Left lung (tissue), 10 donors: Measurements from ENCODE around the gene RERE. TPM values are rescaled to one million over a fixed set of nuclear protein-coding genes. Genes with fewer than 3 reads are reported as not detected.

Experiments used
- ATAC-seq: fragments of 200-7000 bp; cut with Tn5 transposase; one replicate; pipeline ENCODE4 v1.9.1; 2020; ENCODE audit warnings: moderate library complexity
- DNase-seq, 4 donors: peaks; one replicate each; pipeline ENCODE4 v3.0.0-alpha.2; 2013 to 2020
- H3K27ac ChIP-seq, 2 donors: fragments of 200-600 bp; sonication (generic) in 1 of 2; one replicate each; pipeline versions ENCODE4 v1.5.0 to v1.8.0; 2020 to 2021
- H3K27me3 ChIP-seq, 2 donors: fragments of 200-600 bp; sonication (generic) in 1 of 2; one replicate each; pipeline versions ENCODE4 v1.5.0 to v1.8.0; 2020 to 2021
- H3K36me3 ChIP-seq, 2 donors: fragments of 200-600 bp; sonication (generic) in 1 of 2; one replicate each; pipeline versions ENCODE4 v1.5.0 to v1.8.0; 2020 to 2021
- H3K4me1 ChIP-seq, 2 donors: fragments of 200-600 bp; one replicate each; pipeline ENCODE4 v1.8.0; 2021
- H3K4me3 ChIP-seq, 2 donors: fragments of 200-600 bp; sonication (generic) in 1 of 2; one replicate each; pipeline versions ENCODE4 v1.5.0 to v1.8.0; 2020 to 2021; ENCODE audit warnings: mild to moderate bottlenecking in 1 of 2
- H3K9me3 ChIP-seq, 2 donors: fragments of 200-600 bp; sonication (generic) in 1 of 2; one replicate each; pipeline versions ENCODE4 v1.5.0 to v1.8.0; 2020 to 2021
- CTCF ChIP-seq, 2 donors: fragments of 200-600 bp; sonication (generic) in 1 of 2; IDR thresholded peaks; one replicate each; pipeline versions ENCODE4 v1.5.0 to v1.8.0; 2021; ENCODE audit warnings: antibody characterized with exemption in 2 of 2
- intact Hi-C, 2 donors: fragments of 100-400 bp; cut with DNase I; formaldehyde crosslinking; loops; one replicate each; pipeline versions ENCODE4 v1.11.2 to v1.14.2; 2022
- polyA plus RNA-seq, 6 donors: library from polyadenylated mRNA; unstranded; fragments of 120-200 nt; gene quantifications; one replicate each; pipeline ENCODE4 v1.2.1, GENCODE V29; 2013; ENCODE audit not compliant: insufficient read length in 6 of 6
- total RNA-seq, 2 donors: library from RNA; stranded (reverse); fragmentation: NEBNext Ultra II Directional; extraction: Animal tissue kit (Norgen Biotek cat#: 25700); gene quantifications; one replicate each; pipeline ENCODE4 v1.2.1, GENCODE V29; 2021
- donor health status: DM: no; HTN: yes; CAD: no.
- donor health status: DM: no; HTN: no; CAD: no.

Gene RERE
- total and polyA plus RNA-seq, 8 donors = 73.3 to 135 (median 130) TPM

GRCh38 chr1:8677782-8678181, 139.7 kb downstream of the RERE start:
- ATAC-seq (no peak), DNase-seq (no peak)
- intact Hi-C loops = no loop called here
- TF ChIP-seq CTCF (IDR thresholded peaks at IDR 0.05) = no peak
- H3K4me3 ChIP-seq = no peak overlapping the region
- H3K27me3 ChIP-seq = no peaks in the 10 kb centered on the region
- H3K36me3 ChIP-seq = no peaks in the 10 kb centered on the region
- H3K27ac ChIP-seq = no peak overlapping the region
- peaks cover 12 to 26% of the 10 kb centered on the region in 2 donors for H3K4me1 ChIP-seq
- H3K9me3 ChIP-seq = no peaks in the 10 kb centered on the region

GRCh38 chr1:8676813-8677212, 140.6 kb downstream of the RERE start:
- Histone ChIP-seq H3K9me3 (no peaks in the 10 kb centered on the region), H3K27me3 (no peaks in the 10 kb centered on the region), H3K36me3 (no peaks in the 10 kb centered on the region), H3K4me1 (peaks cover 12 to 23% of the 10 kb centered on the region in 2 donors), H3K4me3 (no peak overlapping the region), H3K27ac (no peak overlapping the region)
- ATAC-seq = no peak
- no peak for DNase-seq
- TF ChIP-seq CTCF (IDR thresholded peaks at IDR 0.05) = no peak
- intact Hi-C loops = no loop called here

GRCh38 chr1:8676072-8676471, 141.4 kb downstream of the RERE start:
- intact Hi-C loops = no loop called here
- no peaks in the 10 kb centered on the region for H3K36me3 ChIP-seq
- no peak overlapping the region for H3K4me3 ChIP-seq
- H3K9me3 ChIP-seq = no peaks in the 10 kb centered on the region
- H3K4me1 ChIP-seq = peaks cover 13 to 27% of the 10 kb centered on the region in 2 donors
- ATAC-seq (no peak), DNase-seq (no peak)
- no peak overlapping the region for H3K27ac ChIP-seq
- TF ChIP-seq CTCF (IDR thresholded peaks at IDR 0.05) = no peak
- H3K27me3 ChIP-seq = no peaks in the 10 kb centered on the region

- Histone ChIP-seq H3K4me3 (no peak overlapping the region), H3K27ac (no peak overlapping the region), H3K27me3 (no peaks in the 10 kb centered on the region), H3K9me3 (no peaks in the 10 kb centered on the region), H3K36me3 (no peaks in the 10 kb centered on the region), H3K4me1 (peaks cover 15 to 33% of the 10 kb centered on the region in 2 donors)
- intact Hi-C loops = no loop called here
- no peak for TF ChIP-seq CTCF (IDR thresholded peaks at IDR 0.05)
- ATAC-seq (no peak), DNase-seq (no peak)
Measured at GRCh38 chr1:8674912-8675311, 142.5 kb downstream of the RERE start.

GRCh38 chr1:8674481-8674880, 143.0 kb downstream of the RERE start:
- no peak for TF ChIP-seq CTCF (IDR thresholded peaks at IDR 0.05)
- peak; percentile 39 for ATAC-seq
- Histone ChIP-seq H3K4me3 (no peak overlapping the region), H3K27ac (no peak overlapping the region), H3K36me3 (no peaks in the 10 kb centered on the region), H3K27me3 (no peaks in the 10 kb centered on the region), H3K4me1 (peaks cover 13 to 28% of the 10 kb centered on the region in 2 donors), H3K9me3 (no peaks in the 10 kb centered on the region)
- no peak for DNase-seq
- intact Hi-C loops = no loop called here
